NCI-H2029 treated with DMSO at 0.1 percent for 48 hours (cell line): ENCODE results near the gene DLEC1.
"Not testable (repeated sequence)": the region's sequence is repeated elsewhere in the genome, so short reads cannot be mapped to it uniquely, and the experiment has no call there.

Experiments used
- DNase-seq: peaks from one replicate; lab custom pipeline; 2025; lab: John Stamatoyannopoulos, UW

DLEC1 gene

DNA sequence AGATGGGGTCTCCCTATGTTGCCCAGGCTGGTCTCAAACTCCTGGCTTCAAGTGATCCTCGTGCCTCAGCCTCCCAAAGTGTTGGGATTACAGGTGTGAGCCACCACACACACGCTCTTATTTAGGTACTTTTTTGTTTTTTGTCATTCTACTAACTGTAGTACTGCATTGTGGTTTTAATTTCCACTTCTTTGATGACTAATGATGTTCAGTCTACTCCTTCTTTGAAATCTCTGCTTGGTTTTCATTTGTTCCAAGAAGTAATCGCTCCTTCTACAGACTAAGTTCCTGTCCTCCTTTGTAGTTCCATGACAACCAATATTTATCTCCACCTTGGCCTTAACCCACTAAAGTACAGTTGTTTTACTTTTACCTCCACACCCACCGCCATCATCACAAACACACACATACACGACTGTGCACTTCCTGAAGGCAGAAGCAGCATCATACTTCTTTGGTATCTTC lies 529 bp upstream of the DLEC1 start:
- no peak for DNase-seq

DNA sequence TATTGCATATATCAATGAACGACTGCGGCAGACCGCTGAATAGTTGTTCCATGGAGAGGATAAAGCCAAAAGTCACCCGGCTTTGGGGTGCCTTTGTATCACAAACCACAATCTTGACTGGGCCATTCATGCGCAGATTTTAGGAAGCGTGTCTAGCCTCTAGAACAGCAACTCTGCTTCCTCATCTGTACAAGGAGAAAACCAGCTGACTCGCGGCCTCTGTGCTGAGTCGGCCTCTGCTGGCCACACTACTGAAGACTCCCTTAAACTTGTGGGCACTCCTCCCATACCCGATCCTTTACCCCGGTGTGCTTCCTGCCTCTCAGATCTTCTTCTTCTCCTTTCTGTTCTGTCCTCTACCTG lies 872 bp downstream of the DLEC1 start:
- no peak for DNase-seq

DNA sequence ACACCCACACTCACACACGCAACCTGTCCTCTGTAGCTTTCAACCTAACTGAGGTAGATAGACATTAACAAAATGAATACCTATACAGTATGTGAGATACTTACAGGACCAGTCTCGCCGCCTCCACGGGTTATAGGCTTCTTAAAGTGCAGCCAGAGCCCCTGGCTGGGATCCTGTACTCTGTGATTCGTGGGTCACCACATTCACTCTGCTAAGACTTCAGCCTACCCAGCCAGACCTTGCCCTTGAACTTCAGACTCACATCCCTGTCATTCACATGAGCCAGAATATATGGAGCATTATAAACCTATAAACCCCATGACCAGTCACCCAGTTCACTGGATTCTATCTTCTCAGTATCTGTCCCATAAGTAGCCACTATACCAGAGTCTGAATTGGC lies 1.4 kb downstream of the DLEC1 start:
- no peak for DNase-seq

DNA sequence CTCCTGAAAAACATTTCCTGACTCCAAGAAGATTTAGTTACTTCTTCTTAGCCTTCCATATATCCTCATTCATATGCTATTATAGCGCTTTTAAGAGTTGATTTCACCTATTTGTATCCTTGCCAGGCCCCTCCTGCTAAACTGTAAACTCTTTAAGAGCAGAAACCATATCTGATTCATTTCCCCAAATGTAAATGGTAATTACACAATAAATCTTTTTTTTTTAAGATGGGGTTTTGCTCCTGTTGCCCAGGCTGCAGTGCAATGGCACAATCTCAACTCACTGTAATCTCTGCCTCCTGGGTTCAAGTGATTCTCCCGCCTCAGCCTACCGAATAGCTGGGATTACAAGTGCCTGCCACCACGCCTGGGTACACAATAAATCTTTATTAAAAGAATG lies 4.5 kb downstream of the DLEC1 start:
- DNase-seq, result no peak

DNA sequence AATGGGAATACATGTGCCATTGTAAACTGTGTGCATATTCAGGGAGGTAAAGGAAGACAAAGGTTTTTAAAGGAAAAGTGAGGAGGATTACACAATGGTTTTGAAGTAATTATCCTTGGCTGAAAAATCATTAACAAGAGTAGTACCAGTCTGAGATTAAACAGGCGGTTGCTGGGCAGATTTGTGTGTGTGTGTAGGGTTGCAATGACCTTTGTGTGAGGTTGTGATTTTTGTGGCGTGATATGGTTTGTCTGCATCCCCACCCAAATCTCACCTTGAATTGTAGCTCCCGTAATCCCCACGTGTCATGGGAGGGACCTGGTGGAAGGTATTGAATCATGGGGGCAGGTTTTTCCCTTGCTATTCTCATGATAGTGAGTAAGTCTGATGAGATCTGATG lies 7.0 kb downstream of the DLEC1 start:
- DNase-seq, result no peak

DNA sequence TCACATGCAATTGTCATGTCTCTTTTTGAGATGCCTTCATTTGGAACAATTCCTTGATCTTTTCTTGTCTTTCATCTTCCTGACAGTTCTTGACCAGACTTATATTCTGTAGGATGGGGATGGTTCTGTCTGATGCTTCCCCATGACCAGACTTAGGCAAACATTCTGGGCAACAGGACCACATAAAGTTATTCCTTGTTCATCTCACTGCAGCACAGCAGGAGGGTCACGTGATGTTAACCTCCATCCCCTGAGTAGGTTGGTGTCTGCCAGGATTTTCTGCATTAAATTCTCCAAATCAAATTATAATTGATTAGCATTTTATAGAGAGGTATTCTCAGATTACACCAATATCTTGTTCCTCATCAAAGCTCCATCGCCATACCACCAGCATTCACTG lies 7.8 kb downstream of the DLEC1 start:
- DNase-seq, result no peak

DNA sequence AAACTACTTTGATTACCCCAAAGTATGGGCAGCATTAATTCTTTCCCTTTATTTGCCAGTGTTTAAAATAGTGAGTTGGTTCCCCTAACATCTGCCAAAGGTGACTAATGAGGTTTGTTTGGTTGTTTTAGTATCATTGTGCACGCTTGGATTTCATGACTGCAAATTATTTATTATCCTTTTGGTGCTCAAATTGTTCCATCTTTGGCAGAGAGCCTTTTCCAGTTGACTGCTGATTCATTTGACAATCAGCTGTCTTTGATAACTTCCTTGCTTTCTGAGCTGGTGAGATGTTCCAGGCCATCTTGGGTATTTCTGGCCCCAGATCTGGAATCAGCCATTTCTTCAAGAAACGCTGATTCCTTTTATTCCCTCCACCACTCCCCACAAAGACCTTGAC lies 8.9 kb downstream of the DLEC1 start:
- DNase-seq, result no peak

DNA sequence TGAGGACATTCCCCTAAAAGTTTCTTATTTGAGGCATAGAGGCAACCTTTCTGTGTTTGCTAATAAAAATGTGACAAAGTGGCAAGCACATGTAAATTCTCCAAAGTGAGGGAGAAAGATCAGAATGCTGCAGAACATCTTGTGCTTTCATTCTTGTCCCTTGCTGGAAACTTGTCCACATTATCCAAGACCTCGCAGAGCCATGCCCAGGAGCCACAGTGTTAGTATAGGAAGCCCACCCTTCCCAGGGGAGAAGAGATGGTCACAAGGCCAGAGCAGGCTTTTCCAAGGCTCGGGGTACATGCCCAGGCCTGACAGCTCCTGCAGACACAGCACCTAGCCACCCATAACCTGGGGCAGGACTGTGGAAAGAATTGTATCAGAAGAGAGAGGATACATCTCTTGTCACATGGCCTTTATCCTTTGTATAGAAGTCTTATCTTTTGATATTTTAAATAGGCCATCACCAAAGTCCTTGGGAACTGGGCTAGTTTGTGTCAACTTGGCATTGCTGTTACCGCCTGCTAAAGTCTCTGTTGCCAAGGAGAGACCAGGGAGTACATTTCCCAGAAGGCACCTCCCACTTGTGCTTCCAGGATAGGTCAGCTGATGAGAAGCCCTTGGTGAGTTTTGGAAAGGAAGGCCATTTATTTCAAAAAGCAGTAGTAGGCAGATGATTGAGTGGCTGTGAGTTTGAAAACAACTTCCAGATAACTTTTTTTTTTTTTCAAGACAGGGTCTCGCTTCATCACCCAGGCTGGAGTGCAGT lies 10.5 kb downstream of the DLEC1 start:
- no peak for DNase-seq

DNA sequence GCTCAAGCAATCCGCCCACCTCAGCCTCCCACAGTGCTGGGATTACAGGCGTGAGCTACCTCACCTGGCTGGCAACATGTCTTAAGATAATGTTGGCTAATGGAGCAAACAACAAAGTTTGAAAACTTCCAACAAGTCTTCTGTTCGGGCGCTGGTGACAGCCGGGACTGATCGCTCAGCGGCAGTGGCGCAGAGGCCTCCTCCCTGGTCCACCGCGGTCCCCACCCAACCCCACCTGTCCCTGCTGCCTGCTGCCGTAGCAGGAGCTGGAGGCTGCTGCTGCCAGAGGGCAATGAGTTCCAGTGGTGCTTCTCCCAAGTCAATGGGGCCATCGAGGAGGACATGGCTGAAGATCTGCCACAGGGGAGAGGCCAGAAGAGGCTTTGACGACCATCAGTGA lies 12.1 kb downstream of the DLEC1 start:
- DNase-seq, result no peak

DNA sequence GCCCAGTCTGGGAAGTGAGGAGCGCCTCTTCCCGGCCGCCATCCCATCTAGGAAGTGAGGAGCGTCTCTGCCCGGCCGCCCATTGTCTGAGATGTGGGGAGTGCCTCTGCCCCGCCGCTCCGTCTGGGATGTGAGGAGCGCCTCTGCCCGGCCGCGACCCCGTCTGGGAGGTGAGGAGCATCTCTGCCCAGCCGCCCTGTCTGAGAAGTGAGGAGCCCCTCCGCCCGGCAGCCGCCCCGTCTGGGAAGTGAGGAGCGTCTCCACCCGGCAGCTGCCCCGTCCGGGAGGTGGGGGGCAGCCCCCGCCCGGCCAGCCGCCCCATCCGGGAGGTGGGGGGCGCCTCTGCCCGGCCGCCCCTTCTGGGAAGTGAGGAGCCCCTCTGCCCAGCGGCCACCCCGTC lies 14.3 kb downstream of the DLEC1 start:
- DNase-seq, result not testable (repeated sequence)

DNA sequence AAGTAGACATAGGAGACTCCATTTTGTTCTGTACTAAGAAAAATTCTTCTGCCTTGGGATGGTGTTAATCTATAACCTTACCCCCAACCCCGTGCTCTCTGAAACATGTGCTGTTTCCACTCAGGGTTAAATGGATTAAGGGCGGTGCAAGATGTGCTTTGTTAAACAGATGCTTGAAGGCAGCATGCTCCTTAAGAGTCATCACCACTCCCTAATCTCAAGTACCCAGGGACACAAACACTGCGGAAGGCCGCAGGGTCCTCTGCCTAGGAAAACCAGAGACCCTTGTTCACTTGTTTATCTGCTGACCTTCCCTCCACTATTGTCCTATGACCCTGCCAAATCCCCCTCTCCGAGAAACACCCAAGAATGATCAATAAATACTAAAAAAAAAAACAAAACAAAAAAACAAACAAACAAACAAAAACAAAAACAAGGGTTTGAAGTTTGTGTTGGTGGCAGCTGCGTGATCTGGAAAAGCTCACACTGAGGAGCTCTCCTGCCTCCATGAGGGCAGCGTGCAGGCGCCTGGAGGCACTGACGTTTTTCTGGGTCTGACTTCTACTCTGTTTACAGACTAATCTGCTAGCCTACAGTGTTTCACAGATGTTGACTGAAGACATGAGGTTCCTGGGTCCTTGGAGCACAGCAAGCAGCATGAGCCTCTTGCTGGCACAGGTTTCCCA lies 14.9 kb downstream of the DLEC1 start:
- DNase-seq, result not testable (repeated sequence)

DNA sequence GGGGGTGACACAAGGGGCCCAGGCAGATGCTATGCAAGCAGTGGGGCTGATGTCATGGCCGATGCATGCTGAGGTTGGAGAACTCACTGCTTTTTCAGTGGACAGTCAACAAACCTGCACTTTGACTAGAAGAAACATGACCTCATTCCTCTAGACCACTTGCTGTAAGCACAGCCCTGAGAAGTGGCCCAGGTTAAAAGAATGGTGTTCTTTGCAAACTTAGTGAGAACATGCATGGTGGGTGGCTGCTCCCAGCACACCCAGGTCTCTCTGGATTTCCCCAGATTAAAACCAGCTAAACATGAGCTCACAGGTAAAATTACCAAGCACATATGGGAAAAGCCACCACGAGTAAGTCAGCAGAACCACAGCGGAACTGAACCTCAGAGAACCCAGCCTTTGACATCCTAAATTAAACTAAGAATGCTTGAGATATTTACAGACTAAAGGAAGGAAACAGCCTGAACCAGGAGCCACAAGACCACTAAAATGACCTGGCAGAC lies 15.5 kb downstream of the DLEC1 start:
- no peak for DNase-seq

DNA sequence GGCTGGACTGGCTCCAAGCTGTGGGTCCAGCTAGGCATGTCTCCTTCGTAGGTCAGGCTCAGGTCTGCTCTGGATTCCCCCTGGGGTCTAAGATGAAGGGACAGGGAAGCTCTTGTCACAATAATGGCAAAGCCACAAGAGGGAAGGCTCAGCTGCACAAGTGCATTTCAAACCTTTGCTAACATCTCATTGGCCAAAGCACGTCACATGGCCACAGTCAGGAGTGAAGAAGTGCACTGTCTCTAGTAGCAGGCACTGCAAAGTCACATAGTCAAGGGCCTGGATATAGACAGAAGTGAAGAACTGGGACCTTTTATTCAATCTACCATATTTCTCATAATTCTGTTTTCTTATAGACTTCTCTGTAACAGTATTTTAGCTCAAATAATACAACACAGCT lies 20.1 kb downstream of the DLEC1 start:
- DNase-seq, result no peak

DNA sequence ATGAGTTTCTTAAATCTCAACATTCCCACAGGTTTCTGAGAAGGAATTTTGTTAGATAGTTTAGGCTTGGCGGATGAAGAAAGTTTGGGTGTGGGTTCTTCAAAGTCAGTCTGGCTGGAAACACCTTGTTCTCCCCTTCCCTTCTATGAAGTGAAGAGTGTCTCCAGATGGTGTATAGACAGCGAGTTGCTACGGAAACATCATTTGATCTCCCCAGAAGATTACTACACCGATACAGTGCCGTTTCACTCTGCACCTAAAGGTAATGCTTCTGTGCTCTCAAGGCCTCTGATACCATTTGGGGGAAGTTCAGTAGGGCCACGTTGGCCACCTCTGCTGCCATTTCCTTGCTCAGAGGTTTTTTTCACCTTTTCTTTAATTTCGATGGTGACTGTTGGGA lies 20.6 kb downstream of the DLEC1 start:
- no peak for DNase-seq

DNA sequence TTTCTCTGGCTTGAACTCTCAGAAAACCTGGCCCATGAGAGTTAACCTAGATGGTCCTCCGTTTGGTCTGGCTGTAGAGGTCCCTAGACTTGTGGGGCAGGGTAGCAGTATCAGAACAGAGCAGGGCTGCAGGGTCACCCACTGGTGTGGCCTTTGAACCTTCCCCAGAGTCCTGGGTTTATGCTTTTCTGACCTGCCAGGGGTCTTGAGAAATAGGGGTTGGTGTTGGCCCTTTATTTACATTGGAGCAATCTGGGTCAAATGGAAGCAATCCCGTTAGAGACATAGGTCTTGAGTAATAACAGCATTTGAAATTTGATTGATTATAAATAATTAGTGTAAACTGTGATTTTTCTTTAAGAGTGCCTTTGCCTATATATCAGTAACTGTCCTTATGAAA lies 23.8 kb downstream of the DLEC1 start:
- DNase-seq, result no peak

DNA sequence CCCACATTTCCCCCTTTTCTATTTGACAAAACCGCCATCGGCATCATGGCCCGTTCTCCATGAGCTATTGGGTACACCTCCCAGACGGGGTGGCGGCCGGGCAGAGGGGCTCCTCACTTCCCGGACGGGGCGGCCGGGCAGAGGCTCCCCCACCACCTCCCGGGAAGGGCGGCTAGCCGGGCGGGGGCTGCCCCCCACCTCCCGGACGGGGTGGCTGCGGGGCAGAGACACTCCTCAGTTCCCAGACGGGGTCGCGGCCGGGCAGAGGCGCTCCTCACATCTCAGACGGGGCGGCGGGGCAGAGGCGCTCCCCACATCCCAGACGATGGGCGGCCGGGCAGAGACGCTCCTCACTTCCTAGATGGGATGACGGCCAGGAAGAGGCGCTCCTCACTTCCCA lies 25.4 kb downstream of the DLEC1 start:
- not testable (repeated sequence) for DNase-seq

DNA sequence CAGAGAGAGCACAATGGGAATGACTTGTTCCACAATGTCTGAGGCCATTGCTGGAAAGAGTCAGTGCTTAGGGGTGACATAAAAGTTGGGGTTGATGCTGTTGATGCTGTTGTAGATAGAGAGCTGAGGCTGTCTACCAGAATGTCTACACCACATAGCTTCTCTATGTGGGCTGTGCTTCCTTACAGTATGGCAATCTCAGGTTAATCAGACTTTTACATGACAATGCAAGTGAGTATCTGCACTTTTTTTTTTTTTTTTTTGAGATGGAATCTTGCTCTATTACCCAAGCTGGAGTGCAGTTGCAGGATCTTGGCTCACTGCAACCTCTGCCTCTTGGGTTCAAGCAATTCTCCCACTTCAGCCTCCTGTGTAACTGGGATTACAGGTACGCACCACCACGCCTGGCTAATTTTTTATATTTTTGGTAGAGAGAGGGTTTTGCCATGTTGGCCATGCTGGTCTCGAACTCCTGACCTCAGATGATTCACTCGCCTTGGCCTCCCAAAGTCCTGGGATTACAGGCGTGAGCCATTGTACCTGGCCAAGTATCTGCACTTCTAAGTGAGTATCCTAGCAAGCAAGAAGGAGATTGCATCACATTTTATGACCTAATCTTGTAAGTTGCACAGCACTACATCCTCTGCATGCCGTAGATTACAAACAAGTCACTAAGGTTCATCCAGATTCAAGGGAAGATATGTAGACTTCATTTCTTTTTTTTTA lies 28.7 kb downstream of the DLEC1 start:
- no peak for DNase-seq

DNA sequence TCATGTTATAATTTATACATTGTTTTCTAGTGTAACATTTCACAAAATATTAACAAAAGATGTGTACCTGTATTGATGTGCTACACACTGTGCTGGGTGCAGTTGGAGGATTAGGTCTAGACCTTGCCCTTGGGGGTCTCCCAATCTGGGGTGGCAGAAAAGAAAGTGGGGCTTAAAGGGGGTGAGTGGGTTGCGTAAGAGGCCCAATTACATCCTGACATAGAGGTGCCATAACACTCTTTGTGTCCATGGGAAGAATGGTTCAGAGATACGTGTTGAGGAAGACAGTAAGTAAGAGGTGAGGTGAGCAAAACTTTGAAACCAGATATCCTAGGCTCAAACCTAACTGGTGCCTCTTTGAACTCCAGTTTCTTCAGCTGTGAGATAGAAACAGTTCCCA lies 31.0 kb downstream of the DLEC1 start:
- DNase-seq, result no peak

DNA sequence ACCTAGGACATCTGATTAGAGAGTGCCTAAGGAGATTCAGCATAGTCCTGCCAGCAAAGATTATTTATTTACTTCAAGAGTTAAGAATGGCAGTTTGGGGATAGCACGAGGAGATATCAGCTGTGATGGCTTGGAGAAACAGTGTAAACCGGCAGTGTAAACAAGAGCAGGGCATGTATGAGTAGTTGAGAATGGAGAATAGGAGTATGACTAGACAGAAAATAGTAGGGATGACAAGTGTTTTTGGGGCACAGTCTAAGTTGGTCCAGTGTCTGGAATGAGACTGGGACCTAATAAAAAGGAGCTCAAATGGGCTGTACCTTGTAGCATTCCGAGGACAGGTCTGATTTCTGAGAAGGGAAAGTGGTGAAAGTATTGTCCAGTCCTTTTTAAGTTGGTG lies 38.1 kb downstream of the DLEC1 start:
- DNase-seq, result not testable (repeated sequence)

DNA sequence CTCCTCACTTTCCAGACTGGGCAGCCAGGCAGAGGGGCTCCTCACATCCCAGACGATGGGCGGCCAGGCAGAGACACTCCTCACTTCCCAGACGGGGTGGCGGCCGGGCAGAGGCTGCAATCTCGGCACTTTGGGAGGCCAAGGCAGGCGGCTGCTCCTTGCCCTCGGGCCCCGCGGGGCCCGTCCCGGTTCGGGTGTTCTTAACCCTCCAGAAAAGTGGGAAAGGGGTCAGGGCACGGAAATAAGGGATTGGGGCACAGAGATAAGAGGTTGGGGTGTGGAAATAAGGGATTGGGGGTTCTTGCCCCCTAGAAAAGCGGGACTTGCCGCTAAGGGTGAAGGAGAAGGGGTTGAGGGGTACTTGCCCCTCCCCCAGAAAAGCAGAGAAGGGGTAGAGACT lies 43.3 kb downstream of the DLEC1 start:
- DNase-seq, result not testable (repeated sequence)

DNA sequence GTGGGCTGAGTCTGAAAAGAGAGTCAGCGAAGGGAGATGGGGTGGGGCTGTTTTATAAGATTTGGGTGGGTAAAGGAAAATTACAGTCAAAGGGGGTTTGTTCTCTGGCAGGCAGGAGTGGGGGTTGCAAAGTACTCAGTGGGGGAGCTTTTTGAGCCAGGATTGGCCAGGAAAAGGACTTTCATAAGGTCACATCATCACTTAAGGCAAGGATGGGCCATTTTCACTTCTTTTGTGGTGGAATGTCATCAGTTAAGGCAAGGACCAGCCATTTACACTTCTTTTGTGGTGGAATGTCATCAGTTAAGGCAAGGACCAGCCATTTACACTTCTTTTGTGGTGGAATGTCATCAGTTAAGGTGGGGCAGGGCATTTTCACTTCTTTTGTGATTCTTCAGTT lies 44.2 kb downstream of the DLEC1 start:
- not testable (repeated sequence) for DNase-seq

DNA sequence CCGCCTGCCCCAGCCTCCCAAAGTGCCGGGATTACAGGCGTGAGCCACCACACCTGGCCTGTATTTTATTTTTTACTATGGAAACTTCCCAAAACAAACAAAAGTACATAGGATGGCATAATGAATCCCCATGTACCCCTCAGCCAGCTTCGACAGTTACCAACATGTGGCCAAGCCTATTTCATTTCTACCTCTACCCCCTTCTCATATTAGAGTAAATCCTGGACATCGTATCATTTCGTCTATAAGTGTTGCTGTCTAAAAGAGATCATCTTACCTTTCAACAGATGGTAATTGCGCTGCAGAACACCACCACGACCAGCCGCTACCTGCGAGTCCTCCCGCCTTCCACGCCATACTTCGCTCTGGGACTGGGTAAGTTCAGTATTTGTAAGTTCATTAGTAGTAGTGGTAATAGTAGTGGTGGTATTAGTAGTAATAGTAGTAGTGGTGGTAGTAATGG lies 44.9 kb downstream of the DLEC1 start:
- DNase-seq, result no peak
